DMS53 treated with DMSO at 0.1 percent for 48 hours (cell line): ENCODE data around the gene TSR3.
A peak's percentile ranks its signal among the peaks of the same experiment; 100 is the strongest.

Experiments used
- DNase-seq: peaks from one replicate; lab custom pipeline; 2025; ENCODE audit not compliant: unreplicated experiment; lab: John Stamatoyannopoulos, UW

Gene TSR3

DNA sequence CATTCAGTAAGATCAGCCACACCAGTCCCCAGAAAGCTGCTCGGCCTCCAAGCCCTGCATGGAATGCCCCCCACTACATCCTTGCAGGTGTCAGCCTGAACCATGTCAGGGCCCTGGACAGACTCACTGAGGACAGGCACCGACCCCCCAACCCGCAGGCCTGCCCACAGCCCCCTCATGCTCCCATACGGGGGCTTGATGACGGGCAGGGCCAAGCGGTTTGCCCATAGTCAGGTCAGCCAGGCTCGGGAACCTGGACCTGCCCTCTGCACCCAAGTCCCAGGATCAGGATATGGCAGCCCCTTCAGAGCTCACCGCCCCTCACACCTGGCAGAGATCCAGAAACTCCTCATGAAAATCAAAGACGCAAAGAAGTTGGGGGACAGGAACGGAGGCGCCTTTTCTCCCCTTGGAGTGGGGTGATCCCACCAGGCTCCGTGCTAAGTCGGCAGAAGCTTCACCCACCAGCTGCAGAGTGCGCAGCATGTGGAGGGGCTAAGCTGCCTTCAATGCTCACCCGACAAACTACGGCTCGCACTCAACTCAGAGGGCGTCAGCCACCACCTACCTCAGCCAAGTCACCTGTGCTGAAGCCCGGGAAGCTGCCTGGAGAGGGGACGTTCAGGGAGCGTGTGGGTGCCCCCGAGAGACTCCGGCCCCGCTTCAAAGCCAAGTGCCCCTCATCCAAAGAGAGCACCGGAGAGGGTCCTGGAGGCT is 26.6 kb upstream of the TSR3 start:
- DNase-seq, result no peak

DNA sequence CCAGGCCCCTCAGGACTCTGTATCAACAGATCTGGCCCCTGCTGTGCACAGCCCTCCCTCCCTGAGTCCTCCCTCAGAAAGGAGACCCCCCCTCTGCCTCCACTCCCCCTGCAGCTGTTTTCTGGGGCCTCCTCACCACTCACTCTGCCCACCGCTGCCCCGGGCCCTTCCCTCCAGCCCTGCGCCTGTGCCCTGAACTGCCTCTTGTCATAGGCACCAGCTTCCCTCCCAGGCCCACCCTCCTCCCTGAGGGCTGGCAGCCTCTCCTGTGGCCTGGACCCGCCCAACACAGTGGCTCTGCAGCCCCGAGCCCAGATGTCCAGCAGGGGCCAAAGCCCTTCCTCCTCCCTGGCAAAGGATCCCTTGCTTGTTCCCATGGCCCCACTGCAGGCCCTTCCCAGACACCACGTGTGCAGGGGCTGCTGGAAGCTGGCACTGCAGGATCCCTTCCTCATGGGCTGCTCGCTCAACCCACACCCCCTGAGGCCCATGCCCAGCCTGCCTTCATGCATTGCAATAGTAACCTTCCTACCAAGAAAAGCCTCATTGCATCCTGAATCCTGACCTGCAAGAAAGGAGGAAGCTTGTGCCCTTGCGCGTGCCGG is 25.8 kb upstream of the TSR3 start:
- DNase-seq, result no peak

DNA sequence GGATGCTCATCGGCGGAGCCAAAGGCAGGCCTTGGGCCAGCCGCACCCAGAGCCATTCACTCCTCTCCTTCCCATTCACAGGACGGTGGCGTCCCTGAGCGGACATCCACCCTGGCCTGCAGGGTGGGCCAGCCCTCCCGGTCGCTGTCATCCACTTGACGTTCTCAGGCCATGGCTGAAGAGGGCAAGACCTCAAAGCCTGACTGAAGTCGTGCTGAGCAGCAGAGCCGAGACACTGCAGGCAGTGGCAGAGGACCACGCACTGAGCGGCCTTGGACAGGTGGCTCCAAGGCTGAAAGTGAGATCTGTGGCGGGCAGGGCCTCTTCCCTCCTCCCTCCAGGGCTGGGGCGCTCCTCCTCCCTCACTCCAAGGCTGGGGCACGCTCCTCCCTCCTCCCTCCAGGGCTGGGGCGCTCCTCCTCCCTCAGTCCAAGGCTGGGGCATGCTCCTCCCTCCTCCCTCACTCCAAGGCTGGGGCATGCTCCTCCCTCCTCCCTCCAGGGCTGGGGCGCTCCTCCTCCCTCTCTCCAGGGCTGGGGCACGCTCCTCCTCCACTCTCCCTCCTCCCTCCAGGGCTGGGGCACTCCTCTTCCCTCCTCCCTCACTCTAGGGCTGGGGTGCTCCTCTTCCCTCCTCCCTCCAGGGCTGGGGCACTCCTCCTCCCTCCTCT is 24.2 kb upstream of the TSR3 start:
- DNase-seq, result no peak

DNA sequence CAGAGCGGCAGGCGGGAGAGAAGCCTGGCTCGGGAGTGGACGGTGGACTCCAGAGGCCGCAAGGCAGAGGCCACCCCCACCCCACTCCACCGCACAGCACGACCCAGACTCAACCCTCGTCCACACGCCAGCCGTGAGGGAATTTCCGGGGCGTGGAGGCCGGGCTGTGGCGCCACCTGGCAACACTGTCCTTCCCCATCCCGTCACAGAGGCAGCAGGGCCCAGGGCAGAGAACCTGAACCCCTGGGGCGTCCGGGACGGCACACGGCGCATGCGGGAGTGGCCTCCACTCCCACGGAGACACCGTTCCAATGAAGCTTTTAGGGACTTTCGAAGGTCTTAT is 23.6 kb upstream of the TSR3 start:
- no peak for DNase-seq

DNA sequence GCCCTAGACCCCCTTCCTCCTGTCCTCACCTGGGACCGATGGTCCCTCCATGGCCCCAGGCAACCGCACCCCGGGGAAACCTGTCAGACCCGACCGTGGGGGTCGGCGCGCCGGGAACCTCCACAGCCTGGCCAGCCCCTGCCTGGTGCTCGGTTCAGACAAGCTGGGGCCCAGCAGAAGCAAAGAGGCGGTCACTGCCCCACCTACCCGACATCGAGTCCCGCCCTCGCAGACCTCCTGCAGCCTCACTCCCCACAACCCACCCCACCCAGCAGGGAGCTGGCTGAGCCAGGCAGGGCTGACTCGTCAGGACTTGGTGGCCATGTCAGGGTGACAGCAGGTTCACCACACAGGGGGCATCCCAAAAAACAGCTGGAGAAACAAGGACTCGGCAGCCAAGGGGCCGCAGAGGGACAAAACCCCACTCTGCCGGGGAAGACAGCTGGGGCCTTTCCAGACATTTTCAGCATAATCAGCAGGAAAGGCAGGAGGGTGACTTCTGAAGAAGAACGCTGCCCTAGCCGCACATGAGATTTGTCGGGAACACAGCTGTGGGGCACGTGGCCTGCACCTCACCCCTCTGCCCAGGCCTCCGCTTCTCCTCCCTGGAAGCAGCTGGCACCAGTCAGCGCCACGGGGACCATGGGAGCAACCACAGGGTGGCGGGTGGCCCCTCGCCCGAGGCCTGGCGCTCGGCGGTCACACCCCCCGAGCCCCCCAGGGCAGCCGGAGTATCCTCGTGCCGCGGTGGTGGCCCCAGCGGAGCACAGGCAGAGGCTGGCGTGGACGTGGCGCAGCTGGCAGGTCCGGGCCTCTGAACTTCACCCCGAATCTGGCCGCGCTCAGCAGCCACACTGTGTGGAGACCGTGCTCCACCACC is 23.0 kb upstream of the TSR3 start:
- no peak for DNase-seq

DNA sequence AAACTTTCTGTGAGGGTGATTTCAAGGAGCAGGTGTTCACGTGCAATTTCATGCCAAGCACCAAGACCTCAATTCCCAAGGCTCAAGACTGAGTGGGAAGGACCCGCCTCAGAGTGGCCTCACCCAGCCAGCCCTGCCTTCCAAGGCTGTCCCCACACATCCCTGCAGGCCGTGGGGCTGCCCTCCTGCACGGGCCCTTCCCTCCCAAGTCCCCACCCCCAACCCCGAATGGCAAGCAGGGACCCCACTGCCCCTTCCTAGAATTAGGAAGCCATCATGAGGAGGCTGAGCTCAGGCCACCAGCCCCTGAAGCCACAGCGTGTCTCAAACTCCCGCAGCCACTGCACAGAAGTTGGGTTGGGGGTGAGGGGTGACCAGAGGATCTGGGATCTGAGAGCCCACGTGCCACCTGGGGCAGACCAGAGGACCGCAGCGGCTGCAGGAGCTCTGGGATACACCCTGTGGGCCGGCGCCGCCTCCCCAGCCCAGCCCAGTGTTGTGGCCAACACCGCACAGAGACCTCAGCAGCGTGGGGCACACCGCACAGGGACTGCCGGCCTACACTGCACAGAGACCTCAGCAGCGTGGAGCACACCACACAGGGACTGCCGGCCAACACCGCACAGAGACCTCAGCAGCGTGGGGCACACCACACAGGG is 20.7 kb upstream of the TSR3 start:
- DNase-seq, result no peak

DNA sequence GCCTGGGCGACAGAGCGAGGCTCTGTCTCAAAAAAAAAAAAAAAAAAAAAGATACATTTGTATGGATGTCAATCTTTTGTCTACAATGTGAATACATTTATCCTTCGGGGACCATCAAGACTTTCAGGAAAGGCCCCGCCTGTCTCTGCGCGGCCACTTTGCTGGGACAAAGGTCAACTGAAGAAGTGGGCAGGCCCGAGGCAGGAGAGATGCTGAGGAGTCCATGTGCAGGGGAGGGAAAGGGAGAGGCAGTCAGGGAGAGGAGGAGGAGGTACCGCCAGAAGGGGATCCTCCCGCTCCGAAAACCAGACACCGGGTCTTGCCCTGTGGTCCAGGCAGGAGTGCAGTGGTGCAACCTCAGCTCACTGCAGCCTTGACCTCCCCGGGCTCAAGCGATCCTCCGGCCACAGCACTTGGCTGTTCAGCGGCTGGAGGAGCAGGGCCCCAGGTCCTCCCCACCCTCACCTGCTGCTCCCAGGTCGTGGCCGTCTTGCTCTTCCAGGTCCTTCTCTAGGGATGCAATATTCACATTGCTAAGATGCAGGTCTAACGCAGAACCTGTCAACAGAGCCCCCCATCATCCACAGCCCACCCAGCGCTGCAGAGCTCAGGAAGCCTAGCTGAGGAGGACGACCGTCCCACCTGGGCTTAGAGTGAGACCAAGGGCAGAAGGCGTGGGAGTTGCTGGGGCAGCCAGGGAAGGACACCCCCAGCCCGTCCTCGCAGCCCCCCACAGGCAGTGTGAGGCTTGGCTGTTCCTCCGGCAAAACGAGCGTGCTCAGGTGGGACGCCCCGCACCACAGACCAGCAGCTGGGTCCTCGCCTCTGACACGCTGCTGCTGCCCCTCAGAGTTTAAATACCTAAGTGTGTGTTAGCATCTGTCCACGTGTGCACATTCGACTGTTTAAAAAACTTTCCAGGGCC is 19.6 kb upstream of the TSR3 start:
- no peak for DNase-seq

DNA sequence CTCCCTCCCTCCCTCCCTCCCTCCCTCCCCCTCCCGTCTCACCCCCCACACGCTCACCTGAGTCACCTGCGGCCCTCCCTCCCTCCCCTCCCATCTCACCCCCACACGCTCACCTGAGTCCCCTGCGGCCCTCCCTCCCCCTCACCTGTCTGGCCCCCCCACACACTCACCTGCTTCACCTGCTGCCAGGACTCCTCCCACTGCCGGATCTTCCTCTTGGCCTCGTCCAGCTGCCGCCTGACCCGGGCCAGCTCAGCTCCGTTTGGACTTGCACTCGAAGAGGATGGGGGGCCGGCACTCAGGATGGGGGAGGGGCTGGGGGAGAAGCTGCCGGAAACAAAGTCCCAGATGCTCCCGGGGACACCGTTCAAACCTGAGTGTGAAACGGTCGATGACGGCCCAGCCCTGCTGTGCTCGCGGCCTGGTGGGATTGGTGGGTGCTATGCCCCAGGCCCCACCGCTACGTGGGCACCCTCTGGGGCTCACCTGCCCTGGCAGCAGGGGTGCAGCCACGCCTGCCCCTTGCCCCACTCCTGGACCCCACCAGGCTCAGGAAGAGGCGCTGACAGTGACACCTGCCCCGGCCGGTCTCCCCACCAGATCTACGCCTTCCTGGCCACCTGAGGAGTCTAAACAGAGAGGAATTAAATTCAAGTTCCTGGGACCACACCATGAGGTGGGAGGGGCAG is 16.0 kb upstream of the TSR3 start:
- peak; percentile 73 for DNase-seq

DNA sequence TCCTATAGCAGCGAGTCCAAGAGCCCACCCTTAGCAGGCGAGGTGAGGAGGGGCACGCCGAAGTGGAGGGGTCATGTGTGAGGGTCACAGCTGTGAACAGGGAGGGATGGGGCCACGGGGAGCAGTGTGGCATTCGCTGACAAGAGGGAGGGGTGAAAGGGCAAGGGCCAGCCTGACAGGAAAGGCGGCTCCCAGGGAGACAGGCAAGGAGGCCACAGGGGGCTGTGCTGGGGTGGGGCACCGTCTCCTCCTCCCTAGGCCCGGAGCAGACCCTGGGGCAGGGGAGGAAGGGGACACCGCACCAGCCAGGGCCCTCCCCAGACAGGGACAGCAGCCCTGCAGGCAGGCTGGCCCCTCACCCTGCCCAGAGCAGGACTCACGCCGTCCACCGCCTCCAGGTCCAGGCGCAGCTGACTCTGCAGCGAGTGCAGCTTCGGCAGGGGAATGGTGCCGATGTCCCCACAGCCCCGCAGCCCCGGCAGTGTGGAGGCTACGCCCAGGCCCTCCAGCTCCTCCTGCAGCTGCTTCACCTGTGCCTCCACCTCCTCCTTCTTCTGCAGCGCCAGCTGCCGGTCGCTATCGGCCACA is 15.1 kb upstream of the TSR3 start:
- peak; percentile 73 for DNase-seq

DNA sequence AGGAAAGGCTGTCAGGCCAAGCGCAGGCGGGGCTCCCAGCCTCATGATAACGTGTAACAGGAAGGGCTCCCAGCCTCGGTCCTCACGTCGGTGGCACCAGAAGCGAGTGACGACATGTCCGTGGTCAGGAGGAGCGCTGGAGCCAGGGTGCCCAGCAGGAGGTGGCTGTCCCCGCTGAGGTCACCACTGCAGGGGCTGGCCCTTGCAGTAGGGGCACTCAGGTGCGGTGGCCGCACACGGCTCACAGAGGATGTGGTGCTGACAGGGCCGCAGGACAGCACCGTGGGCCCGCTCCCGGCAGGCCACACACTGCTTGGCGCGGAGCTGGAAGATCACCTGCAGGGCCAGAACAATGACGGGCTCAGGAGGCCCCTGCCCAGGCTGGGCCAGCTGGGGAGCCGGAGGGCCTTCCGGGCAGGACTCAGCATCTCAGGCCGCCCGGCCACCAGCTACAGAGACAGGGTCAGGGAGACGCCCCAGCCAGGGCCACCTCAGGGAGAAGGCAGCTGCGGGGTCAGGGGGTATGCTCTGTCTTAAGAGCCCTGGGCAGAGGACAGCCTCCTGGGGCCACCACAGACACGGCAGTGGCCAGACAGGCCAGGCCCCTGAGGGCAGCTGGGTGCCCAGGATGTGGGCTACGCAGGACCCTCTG is 14.5 kb upstream of the TSR3 start:
- DNase-seq, result no peak

DNA sequence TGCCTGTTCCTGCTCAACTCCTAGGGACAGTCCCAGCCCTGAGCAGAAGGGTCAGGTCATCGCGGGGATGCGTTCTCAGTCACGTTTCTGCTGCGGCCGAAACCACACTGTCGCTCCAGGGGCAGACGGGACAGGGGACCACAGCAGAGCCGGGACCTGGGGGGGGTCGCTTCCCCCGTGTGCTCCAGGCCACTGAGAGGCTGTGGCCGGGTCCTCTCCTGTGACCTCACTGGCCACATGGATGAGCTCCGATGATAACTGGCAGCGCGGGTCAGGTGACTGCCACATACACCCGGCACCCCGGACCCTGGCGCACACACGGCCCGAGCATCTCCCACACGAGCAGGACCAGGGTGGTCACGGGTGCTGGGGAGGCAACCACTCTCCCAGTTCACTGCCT is 12.8 kb upstream of the TSR3 start:
- no peak for DNase-seq

DNA sequence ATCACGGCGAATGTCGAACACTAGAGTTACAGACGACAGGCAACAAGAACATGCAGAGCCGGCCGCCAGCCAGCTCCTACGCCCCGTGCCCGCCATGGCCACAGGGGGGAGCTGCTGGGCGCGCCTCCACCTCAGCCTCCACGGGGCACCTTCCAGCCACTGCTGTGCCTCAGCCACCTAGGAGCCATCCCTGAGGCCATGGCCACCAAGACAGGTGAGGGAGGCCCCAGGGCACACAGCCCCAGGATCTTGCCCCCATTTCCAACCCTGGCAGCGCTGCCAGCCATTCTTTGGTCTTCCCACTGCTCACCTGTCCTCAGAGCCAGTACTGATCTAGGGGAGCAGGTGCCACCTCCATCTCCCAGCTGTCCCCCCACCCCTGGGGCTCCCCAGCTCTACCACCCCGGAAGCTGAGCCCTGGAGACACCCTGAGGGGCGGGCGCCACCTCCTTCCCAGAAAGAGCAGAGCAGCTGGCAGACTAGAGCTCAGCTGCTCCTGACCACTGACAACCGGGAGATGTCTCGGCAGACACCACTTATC is 11.9 kb upstream of the TSR3 start:
- peak; percentile 60 for DNase-seq

DNA sequence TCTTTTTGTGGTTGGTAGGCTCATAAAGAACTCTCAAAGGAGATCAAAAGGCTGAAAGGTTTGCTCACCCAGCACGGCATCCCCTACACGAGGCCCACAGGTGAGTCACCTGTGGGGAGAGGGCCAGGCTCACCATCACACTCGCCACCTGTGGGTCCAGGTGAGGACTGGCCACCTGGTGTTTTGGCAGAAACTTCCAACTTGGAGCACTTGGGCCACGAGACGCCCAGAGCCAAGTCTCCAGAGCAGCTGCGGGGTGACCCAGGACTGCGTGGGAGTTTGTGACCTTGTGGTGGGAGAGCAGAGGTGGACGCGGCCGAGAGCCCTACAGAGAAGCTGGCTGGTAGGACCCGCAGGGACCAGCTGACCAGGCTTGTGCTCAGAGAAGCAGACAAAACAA is 11.1 kb upstream of the TSR3 start:
- DNase-seq, result peak; percentile 38

DNA sequence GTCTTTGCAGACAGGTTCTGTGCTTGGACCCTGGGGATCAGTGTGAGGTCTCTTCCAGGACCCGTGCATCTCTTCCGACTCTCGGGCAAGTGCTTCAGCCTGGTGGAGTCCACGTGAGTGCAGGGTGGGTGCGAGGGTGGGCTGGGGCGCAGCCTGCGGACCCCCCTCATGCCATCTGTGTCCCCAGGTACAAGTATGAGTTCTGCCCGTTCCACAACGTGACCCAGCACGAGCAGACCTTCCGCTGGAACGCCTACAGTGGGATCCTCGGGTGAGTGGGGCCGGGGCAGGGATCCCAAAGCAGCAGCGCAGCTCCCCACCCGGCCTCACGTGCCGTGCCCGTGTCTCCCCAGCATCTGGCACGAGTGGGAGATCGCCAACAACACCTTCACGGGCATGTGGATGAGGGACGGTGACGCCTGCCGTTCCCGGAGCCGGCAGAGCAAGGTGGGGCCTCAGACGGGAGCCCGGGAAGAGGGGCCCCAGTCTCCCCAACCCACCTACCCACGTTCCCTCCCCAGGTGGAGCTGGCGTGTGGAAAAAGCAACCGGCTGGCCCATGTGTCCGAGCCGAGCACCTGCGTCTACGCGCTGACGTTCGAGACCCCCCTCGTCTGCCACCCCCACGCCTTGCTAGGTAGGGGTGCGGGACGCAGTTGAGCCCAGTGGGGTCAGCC is 10.1 kb upstream of the TSR3 start:
- DNase-seq, result no peak

DNA sequence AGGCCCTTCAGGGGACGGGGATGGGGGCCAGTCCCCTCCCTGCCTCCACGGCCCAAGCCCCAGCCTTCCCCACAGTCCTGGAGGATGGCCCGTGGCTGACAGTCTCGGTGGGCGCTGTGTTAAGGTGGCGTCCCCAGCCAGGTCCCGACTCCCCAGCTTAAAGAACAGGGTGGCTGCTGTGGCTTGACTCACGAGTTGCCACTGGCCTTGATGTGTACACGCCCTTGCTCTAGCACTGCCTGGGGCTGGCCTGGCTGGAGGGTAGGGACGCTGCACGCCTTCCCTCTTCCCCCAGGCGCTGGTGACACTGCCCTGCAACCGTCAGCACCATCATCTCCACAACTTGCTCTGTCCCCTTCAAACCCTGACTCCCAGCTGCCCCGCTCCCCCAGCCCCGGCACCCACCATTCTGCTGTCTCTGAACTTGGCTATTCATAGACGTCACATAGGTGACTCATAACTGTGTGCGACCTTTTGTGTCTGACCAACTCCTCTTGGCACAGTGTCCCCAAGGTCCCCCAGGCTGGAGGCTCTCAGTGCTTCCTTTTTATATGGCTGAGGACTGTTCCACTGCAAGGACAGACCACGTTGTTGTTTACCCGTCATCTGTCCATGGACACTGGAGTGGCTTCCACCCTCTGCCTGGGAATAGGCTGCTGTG is 6.4 kb upstream of the TSR3 start:
- DNase-seq, result no peak

DNA sequence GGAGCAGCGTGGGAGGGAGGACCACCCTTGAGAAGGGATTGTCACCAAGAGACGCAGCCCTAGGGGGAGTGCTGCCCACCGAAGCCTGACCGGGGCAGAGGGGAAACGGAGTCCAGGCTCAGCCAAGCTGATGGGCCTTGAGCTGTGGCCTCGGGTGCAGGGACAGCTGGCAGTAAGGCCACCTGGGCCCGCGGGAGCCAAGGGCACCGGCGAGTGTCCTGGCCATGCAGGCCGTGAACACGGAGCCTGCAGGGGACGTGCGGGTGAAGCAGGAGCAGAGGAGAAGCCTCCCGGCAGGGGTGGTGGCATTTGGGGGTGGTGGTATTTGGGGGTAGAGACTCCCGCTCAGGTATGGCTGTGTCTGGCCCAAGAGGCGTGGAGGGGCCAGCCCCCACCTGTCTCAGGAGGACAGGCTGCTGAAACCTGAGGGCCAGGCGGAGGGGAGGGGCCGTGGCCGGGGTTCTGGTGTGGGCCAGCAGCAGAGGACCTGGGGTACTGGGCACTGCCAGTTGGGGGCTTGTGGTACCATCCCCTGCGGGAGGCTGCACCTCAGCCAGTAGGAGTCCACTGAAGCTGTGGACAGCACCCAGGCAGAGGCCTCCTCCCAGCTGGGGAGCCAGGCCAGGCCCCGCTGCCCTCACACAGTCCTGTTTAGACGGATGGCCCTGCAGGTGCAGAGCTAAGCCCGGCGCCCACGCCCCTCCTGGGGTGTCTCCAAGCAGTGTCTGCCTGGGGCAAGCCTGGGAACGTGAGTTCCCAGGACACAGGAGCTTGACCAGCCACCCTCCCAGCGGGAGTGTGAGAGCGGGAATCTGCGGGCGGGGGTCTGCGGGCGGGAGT is 4.6 kb upstream of the TSR3 start:
- DNase-seq, result no peak
